HG03565 (cell line): Measurements from ENCODE around the gene NPIPA3.
"Not testable (repeated sequence)": the region's sequence is repeated elsewhere in the genome, so short reads cannot be mapped to it uniquely, and the experiment has no call there.

Experiments used
- ATAC-seq: cut with Tn5 transposase; IDR thresholded peaks from one replicate; pipeline ENCODE4 v1.9.1; 2021; ENCODE audit warnings: mild to moderate bottlenecking, moderate library complexity; ENCODE audit not compliant: unreplicated experiment

NPIPA3 gene

DNA sequence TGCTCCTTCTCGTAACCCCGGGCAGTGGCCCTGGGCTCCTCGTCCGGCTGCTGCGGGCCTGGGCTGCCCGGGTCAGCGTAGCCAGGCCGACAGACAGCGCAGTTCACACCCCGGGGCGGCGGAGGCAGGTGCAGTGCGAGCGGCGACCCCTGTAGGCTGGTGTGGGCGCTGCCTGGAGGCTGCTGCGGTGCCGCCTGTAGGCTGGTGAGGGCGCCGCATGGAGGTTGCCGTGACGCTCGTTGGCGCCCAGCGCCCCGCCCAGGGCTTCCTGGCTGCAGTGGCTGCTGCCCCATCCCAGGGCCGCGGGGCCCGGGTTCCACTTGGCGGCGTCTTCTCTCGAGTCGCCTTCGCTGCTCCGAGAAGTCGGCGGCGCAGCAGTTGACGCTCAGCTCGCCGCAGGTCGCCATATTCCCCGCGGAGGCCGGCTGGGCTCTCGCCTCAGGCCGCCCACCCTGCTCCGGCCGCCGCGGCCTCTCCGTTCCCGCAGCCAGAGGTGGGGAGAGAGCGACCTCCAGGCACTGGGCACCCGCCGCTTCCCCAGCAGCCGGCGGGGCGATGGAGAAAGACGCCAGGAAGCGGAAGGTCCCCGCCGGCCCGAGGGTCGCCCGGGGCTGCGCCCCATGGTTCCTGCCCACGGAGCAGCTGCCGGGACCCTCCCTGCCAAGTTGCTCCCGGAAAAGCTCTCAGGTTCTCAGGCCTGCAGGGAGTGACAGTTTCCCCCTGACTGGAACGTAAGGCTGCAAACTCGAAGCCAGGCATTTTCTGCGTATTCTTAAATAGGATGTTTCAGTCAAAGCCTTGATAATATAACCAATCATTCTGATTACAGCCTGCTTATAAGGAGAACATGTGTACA is 39.3 kb downstream of the NPIPA3 start, which contains the start of gene NPIPA2:
Gene NPIPA2, plus strand, starts transcription at position 261 of the 856 bp plus-strand sequence. CDS start 5,533 bp downstream, outside the sequence.
- peak; percentile 95 for ATAC-seq

DNA sequence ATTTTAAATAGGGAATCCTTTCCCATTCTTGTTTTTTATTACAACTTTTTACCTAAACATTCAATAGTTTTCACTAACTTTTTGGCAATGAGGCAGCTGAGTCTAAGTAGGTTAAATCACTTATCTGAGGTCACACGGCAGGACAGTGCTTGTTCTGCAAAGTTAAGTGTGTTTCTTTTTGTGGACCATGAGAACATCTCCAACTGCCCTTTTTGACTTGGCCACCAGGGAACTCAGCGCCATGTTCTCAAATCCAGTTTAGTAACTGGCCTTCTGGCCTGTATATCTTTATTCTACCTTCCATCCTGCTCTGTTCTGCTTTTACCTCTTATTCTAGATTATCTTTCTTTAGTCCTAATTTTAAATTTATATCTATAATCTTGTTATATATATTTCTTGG is 70.4 kb downstream of the NPIPA3 start:
- ATAC-seq = not testable (repeated sequence)

DNA sequence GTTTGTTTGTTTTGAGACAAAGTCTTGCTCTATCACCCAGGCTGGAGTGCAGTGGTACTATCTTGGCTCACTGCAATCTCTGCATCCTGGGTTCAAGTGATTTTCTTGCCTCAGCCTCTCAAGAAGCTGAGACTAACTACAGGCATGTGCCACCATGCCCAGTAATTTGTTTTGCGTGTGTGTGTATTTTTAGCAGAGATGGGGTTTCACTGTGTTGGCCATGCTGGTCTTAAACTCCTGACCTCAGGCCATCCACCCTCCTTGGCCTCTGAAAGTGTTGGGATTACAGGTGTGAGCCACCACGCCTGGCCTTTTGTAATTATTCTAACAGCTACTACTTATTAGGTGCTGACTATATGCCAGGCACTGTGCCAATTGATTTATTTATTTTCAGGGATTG is 72.4 kb downstream of the NPIPA3 start:
- not testable (repeated sequence) for ATAC-seq
